ENCODE measurements around the gene KCNK15.

- TF ChIP-seq, protein P1, sequence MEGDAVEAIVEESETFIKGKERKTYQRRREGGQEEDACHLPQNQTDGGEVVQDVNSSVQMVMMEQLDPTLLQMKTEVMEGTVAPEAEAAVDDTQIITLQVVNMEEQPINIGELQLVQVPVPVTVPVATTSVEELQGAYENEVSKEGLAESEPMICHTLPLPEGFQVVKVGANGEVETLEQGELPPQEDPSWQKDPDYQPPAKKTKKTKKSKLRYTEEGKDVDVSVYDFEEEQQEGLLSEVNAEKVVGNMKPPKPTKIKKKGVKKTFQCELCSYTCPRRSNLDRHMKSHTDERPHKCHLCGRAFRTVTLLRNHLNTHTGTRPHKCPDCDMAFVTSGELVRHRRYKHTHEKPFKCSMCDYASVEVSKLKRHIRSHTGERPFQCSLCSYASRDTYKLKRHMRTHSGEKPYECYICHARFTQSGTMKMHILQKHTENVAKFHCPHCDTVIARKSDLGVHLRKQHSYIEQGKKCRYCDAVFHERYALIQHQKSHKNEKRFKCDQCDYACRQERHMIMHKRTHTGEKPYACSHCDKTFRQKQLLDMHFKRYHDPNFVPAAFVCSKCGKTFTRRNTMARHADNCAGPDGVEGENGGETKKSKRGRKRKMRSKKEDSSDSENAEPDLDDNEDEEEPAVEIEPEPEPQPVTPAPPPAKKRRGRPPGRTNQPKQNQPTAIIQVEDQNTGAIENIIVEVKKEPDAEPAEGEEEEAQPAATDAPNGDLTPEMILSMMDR (IDR thresholded peaks at IDR 0.05) = no peak
- TF ChIP-seq EP300 (IDR thresholded peaks at IDR 0.05) = no peak
- TF ChIP-seq POLR2AphosphoS5 (IDR thresholded peaks at IDR 0.05) = no peak
- TF ChIP-seq POLR2A (IDR thresholded peaks at IDR 0.05) = no peak
Observed at GRCh38 chr20:44719841-44720240, 25.8 kb upstream of the KCNK15 start.
